NCI-H1694 (cell line): ENCODE measurements around the gene ALDH1A3.

Experiments
- DNase-seq: peaks from one replicate; lab custom pipeline; 2025; lab: John Stamatoyannopoulos, UW

ALDH1A3 gene

DNA sequence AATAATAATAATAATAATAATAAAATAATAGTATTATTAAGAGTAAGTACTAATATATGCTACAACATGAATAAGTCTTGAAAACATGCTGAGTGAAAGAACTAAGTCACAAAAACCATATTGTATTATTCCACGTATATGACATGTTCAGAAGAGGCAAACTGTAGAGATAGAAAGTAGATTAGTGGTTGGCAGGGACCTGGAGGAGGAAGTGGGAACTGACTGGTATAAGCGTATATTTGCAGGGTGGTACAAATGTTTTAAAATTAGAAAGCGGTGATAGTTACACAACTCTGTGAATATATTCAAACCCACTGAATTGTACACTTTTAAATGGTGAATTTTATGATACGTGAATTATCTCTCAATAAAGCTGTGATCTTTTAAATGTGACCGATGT is 72.3 kb downstream of the ALDH1A3 start:
- no peak for DNase-seq

GRCh38 chr15:100952566-100952965 is 72.9 kb downstream of the ALDH1A3 start:
- DNase-seq = no peak

DNA sequence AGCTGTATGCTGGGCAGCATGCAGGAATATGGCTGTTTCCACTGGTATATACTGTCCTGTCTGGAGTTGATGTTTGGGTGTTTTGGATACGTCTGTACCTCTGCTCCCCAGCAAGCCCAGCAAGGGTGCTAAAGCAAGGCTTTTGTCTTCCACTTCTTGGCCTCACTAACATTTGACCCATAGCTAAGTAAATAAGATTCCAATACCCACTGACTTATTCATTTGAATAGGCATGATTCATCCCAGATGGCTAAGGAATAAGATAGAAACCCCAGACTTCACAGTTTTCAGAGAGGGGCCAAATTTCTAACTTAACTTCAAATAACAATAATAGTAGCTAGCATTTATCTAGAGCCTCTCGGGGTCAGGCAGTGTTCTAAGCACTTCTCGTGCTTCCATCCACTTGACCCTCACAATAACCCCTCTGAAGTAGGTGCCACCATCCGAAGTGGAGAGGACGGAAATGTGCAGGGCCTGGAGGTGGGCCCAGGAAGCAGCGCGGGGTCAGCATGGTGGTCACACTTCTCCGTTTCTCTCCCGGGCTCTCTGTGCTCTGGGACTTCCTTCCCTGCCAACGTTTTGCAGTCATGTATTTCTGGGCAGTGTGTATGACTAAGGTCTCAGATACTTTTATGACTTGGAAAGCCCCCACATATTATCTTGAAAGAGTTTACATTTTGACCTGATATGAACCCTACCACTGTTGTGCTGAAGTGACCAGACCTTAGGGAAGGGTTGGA is 78.9 kb downstream of the ALDH1A3 start:
- no peak for DNase-seq

DNA sequence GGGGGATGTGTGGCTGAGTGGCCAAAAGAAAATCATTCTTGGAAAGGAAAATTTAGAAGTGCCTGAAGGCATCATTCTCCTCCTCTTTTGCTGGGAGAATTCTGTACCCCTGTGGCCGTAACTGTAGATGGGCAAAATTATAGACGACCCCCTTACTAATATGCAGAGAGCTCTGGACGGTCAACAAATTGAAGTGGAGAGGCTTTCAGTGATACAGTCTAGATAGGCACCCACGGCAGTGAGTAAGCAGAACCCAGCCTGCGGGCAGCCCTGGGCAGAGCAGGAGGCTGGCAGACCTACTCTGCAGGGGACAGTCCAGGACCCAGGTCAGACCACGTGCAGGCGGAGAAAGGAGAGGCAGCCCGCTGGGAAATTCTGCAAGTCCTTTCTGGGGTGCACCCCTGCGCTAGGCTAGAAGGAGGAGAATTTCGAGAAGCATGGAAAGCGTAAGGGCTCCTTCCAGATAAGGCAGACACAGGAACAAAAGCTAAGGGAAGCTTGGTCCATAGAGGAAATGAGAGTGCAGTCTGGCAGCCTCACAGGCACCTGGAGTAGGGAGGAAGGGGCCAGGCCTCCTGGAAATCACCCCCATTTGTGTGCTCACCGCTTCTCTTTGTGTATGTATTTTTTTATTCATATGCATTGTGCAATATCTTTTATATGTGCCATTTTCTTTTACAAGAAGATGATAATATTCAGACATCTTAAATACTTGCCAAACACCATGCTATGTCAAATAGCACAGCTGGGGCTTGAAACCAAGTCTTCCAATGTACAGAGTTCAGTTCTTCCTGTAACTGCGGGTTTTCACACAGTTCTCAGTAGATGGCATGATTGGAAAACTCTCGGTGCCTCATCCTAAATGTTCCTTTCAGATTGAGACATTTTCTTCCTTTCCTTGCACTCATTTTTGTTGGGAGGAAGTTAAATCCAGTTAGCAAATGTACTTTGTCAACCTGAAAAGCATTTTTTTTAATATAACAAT is 79.7 kb downstream of the ALDH1A3 start:
- no peak for DNase-seq
